ENCODE measurements around the gene TAC4.

Gene TAC4

GRCh38 chr17:49848019-49848473 is at the start of gene TAC4:
TAC4 (minus strand) TSS chr17:49848069; CDS start chr17:49848017, 52 bp downstream.
- DNase-seq = no peak

- DNase-seq = no peak
These were observed 49.0 kb upstream of the TAC4 start for GRCh38 chr17:49896860-49897259.

- DNase-seq = no peak
These were observed 48.4 kb upstream of the TAC4 start for GRCh38 chr17:49896222-49896621.

- no peak for DNase-seq
These were observed 47.9 kb upstream of the TAC4 start for GRCh38 chr17:49895812-49896211.

- DNase-seq = no peak
These were observed 46.9 kb upstream of the TAC4 start for GRCh38 chr17:49894761-49895160.

- no peak for DNase-seq
These were observed 44.0 kb upstream of the TAC4 start for GRCh38 chr17:49891694-49892389.

- no peak for DNase-seq
These were observed 43.4 kb upstream of the TAC4 start for GRCh38 chr17:49891271-49891670.

GRCh38 chr17:49890852-49891251 is 43.0 kb upstream of the TAC4 start:
- no peak for DNase-seq

GRCh38 chr17:49890077-49890821 is 42.4 kb upstream of the TAC4 start:
- DNase-seq = no peak

- DNase-seq = no peak
These were observed 41.6 kb upstream of the TAC4 start for GRCh38 chr17:49889500-49889899.

GRCh38 chr17:49887744-49888360 is 40.0 kb upstream of the TAC4 start:
- DNase-seq = no peak

GRCh38 chr17:49887086-49887743 is 39.3 kb upstream of the TAC4 start:
- no peak for DNase-seq

GRCh38 chr17:49886036-49886435 is 38.2 kb upstream of the TAC4 start:
- no peak for DNase-seq

GRCh38 chr17:49882434-49882833 is 34.6 kb upstream of the TAC4 start:
- DNase-seq = no peak

GRCh38 chr17:49881054-49881402 is 33.2 kb upstream of the TAC4 start:
- no peak for DNase-seq

GRCh38 chr17:49880291-49881053 is 32.6 kb upstream of the TAC4 start:
- DNase-seq = peak; percentile 72

- DNase-seq = no peak
These were observed 31.3 kb upstream of the TAC4 start for GRCh38 chr17:49878931-49879904.

- DNase-seq = no peak
These were observed 27.8 kb upstream of the TAC4 start for GRCh38 chr17:49875685-49876084.

GRCh38 chr17:49874911-49875310 is 27.0 kb upstream of the TAC4 start:
- DNase-seq = no peak

GRCh38 chr17:49873926-49874325 is 26.1 kb upstream of the TAC4 start:
- no peak for DNase-seq

GRCh38 chr17:49873466-49873865 is 25.6 kb upstream of the TAC4 start:
- no peak for DNase-seq
